ENCODE measurements around the gene ZNF668.

The ZNF668 gene

GRCh38 chr16:31089199-31089598 lies 15.2 kb upstream of the ZNF668 start:
- DNase-seq (ENCODE audit: low read depth in 2 of 2) = no peak
- no peak for TF ChIP-seq CTCF (IDR thresholded peaks at IDR 0.05; ENCODE audit: low read depth, low read length)
- H3K4me3 ChIP-seq (replicated peaks in 1 of 2; ENCODE audit: low read depth in 2 of 2, low read length in 2 of 2) = no peak overlapping the region

- TF ChIP-seq CTCF (IDR thresholded peaks at IDR 0.05; ENCODE audit: low read depth, low read length) = no peak
- H3K4me3 ChIP-seq (replicated peaks in 1 of 2; ENCODE audit: low read depth in 2 of 2, low read length in 2 of 2) = no peak within 1 kb of the TSS
- no peak for DNase-seq (ENCODE audit: low read depth in 2 of 2)
These were observed 14.6 kb upstream of the ZNF668 start, which contains the start of gene PRSS53 for GRCh38 chr16:31088459-31089183. TSS of gene PRSS53 (minus strand) at chr16:31088943. CDS start at chr16:31088809, 134 bp downstream.

GRCh38 chr16:31087971-31088370 lies 13.9 kb upstream of the ZNF668 start:
- H3K4me3 ChIP-seq (replicated peaks in 1 of 2; ENCODE audit: low read depth in 2 of 2, low read length in 2 of 2) = no peak overlapping the region
- TF ChIP-seq CTCF (IDR thresholded peaks at IDR 0.05; ENCODE audit: low read depth, low read length) = no peak
- no peak for DNase-seq (ENCODE audit: low read depth in 2 of 2)

- DNase-seq (ENCODE audit: low read depth in 2 of 2) = no peak
- H3K4me3 ChIP-seq (replicated peaks in 1 of 2; ENCODE audit: low read depth in 2 of 2, low read length in 2 of 2) = no peak overlapping the region
- TF ChIP-seq CTCF (IDR thresholded peaks at IDR 0.05; ENCODE audit: low read depth, low read length) = no peak
These were observed 13.4 kb upstream of the ZNF668 start for GRCh38 chr16:31087481-31087880.

GRCh38 chr16:31086629-31086906 lies 12.5 kb upstream of the ZNF668 start:
- no peak for TF ChIP-seq CTCF (IDR thresholded peaks at IDR 0.05; ENCODE audit: low read depth, low read length)
- H3K4me3 ChIP-seq (replicated peaks in 1 of 2; ENCODE audit: low read depth in 2 of 2, low read length in 2 of 2) = no peak overlapping the region
- no peak for DNase-seq (ENCODE audit: low read depth in 2 of 2)

GRCh38 chr16:31085873-31086628 lies 12.0 kb upstream of the ZNF668 start:
- H3K4me3 ChIP-seq (replicated peaks in 1 of 2; ENCODE audit: low read depth in 2 of 2, low read length in 2 of 2) = no peak overlapping the region
- DNase-seq (ENCODE audit: low read depth in 2 of 2) = no peak
- no peak for TF ChIP-seq CTCF (IDR thresholded peaks at IDR 0.05; ENCODE audit: low read depth, low read length)

All from cardiac fibroblast (primary cell).